ENCODE results near the gene ITFG1. TPM values are rescaled to one million over a fixed set of nuclear protein-coding genes. Genes with fewer than 3 reads are reported as not detected.
"Not testable (repeated sequence)": the region's sequence is repeated elsewhere in the genome, so short reads cannot be mapped to it uniquely, and the experiment has no call there.

ITFG1 gene
- total and polyA plus RNA-seq, 7 experiments from 2014 or later: 20.8 to 34.3 (median 25.2) TPM

- ATAC-seq: no peak
- intact Hi-C loops (cut with micrococcal nuclease): no loop called here
- DNase-seq: no peak
- no peak overlapping the region for H3K27ac Mint-ChIP-seq
- peaks cover 0 to 2% (median 0%) of the 10 kb centered on the region in 7 donors for H3K4me1 Mint-ChIP-seq
- H3K36me3 Mint-ChIP-seq: peaks cover 11 to 61% (median 54%) of the 10 kb centered on the region in 5 donors
- H3K4me3 Mint-ChIP-seq: no peak overlapping the region
- H3K27me3 ChIP-seq (ENCODE audit: control insufficient read depth in 2 of 2, insufficient read depth in 2 of 2, low read length in 2 of 2): no peaks in the 10 kb centered on the region
- H3K9me3 Mint-ChIP-seq: peaks cover 0 to 5% (median 0%) of the 10 kb centered on the region in 11 donors
- H3K4me1 ChIP-seq (ENCODE audit: control insufficient read depth in 2 of 2, insufficient read depth in 2 of 2, low read length in 2 of 2): no peaks in the 10 kb centered on the region
- no peaks in the 10 kb centered on the region for H3K9me3 ChIP-seq (ENCODE audit: control insufficient read depth in 2 of 3, low read length in 3 of 3)
- peaks cover 0 to 7% (median 0%) of the 10 kb centered on the region in 3 experiments for H3K36me3 ChIP-seq (ENCODE audit: control insufficient read depth in 2 of 3, insufficient read depth in 3 of 3, low read length in 3 of 3)
- ChIA-PET POLR2A (no interaction called here), CTCF (no interaction called here)
- no peak overlapping the region for H3K27ac ChIP-seq (ENCODE audit: low read depth, low read length)
- no peak overlapping the region for H3K4me3 ChIP-seq (ENCODE audit: low read length)
- no peaks in the 10 kb centered on the region for H3K27me3 Mint-ChIP-seq
These were observed 94.6 kb downstream of the ITFG1 start for GRCh38 chr16:47366228-47366627.

DNA sequence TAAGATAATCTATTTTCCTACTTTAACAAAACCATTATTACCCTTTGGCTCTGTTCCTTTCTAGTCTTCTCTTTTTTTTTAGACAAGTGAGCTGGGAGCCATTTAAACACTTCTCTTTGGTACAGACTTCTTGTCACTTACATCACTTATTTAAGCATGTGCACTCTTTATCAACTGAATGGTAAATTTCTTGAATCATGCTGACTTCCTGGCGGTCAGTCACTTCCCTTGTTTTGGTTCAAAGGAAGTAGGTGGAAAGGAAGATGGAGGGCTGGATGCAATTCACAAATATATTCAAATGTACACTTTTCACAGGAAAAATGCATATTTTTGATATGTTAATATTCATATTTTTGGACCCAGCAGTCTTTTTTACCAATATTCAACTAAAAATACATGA is 97.1 kb downstream of the ITFG1 start:
- ChIA-PET POLR2A (no interaction called here), CTCF (no interaction called here)
- intact Hi-C loops (cut with micrococcal nuclease): no loop called here

DNA sequence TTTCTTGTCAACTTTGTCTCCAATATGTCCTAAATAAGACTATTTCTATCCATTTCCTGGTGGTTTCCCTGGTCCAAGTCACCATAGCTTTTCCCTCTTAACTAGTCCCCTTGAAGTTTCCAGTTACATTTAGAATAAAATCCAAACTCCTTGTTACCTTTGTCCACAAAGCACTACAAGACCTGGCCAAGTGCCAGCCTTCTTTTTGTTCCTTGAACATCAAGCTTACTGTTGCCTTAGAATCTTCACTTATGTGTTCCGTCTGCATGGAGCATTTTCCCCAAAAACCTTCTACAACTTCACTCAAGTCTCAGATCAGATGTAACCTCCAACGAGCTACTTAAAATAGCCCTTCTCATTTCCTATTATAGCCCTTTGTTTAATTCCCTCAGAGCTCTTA is 101.4 kb downstream of the ITFG1 start:
- no peak for DNase-seq
- H3K9me3 ChIP-seq (ENCODE audit: control insufficient read depth in 2 of 3, low read length in 3 of 3): no peaks in the 10 kb centered on the region
- H3K27ac Mint-ChIP-seq: no peak overlapping the region
- H3K36me3 Mint-ChIP-seq: peaks cover 4 to 62% (median 49%) of the 10 kb centered on the region in 5 donors
- H3K4me3 Mint-ChIP-seq: no peak overlapping the region
- H3K4me1 Mint-ChIP-seq: peaks cover 0 to 2% (median 0%) of the 10 kb centered on the region in 7 donors
- peaks cover 0 to 4% (median 0%) of the 10 kb centered on the region in 3 experiments for H3K36me3 ChIP-seq (ENCODE audit: control insufficient read depth in 2 of 3, insufficient read depth in 3 of 3, low read length in 3 of 3)
- POLR2A ChIA-PET: no interaction called here
- no peaks in the 10 kb centered on the region for H3K27me3 ChIP-seq (ENCODE audit: control insufficient read depth in 2 of 2, insufficient read depth in 2 of 2, low read length in 2 of 2)
- CTCF ChIA-PET: interaction anchor here (0.6 kb wide), 2 partner anchors 28 to 578 kb away, joined by 3 read pairs; no protein-coding TSS in a partner anchor
- intact Hi-C loops (cut with micrococcal nuclease): no loop called here
- no peak overlapping the region for H3K27ac ChIP-seq (ENCODE audit: low read depth, low read length)
- H3K4me1 ChIP-seq (ENCODE audit: control insufficient read depth in 2 of 2, insufficient read depth in 2 of 2, low read length in 2 of 2): no peaks in the 10 kb centered on the region
- peaks cover 0 to 20% (median 5%) of the 10 kb centered on the region in 11 donors for H3K9me3 Mint-ChIP-seq
- no peaks in the 10 kb centered on the region for H3K27me3 Mint-ChIP-seq
- H3K4me3 ChIP-seq (ENCODE audit: low read length): no peak overlapping the region
- no peak for ATAC-seq

More for the DNA sequence above, 97.1 kb downstream of the ITFG1 start:
- H3K9me3 ChIP-seq (ENCODE audit: control insufficient read depth in 2 of 3, low read length in 3 of 3): no peaks in the 10 kb centered on the region
- no peaks in the 10 kb centered on the region for H3K36me3 ChIP-seq (ENCODE audit: control insufficient read depth in 2 of 3, insufficient read depth in 3 of 3, low read length in 3 of 3)
- ATAC-seq (no peak), DNase-seq (no peak)
- Mint-ChIP-seq H3K9me3 (peaks cover 0 to 5% (median 0%) of the 10 kb centered on the region in 11 donors), H3K4me1 (peaks cover 0 to 2% (median 0%) of the 10 kb centered on the region in 7 donors), H3K4me3 (no peak overlapping the region), H3K27ac (no peak overlapping the region), H3K36me3 (peaks cover 3 to 61% (median 52%) of the 10 kb centered on the region in 5 donors), H3K27me3 (no peaks in the 10 kb centered on the region)
- no peaks in the 10 kb centered on the region for H3K27me3 ChIP-seq (ENCODE audit: control insufficient read depth in 2 of 2, insufficient read depth in 2 of 2, low read length in 2 of 2)
- no peaks in the 10 kb centered on the region for H3K4me1 ChIP-seq (ENCODE audit: control insufficient read depth in 2 of 2, insufficient read depth in 2 of 2, low read length in 2 of 2)
- H3K4me3 ChIP-seq (ENCODE audit: low read length): no peak overlapping the region
- no peak overlapping the region for H3K27ac ChIP-seq (ENCODE audit: low read depth, low read length)

DNA sequence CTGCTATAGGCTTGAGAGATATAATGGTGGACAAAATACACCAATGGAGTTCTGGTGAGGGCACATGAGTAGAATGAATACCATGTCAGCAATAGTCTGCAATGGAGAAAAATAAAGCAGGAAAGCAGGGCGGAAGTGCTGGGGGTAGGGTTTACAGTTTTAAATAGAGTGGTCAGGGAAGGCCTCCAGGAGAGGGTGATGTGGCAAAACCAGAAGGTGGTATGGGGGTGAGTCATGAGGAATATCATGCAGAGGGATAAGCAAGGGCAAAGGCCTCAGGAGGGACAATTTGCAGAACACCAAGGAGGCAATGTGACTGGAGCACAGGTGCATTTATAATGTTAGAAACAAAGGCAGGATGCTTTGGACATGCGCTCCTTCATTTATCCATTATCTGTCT is 102.0 kb downstream of the ITFG1 start:
- ChIA-PET POLR2A (no interaction called here), CTCF (no interaction called here)
- H3K9me3 Mint-ChIP-seq: peaks cover 0 to 27% (median 8%) of the 10 kb centered on the region in 11 donors
- DNase-seq (no peak), ATAC-seq (no peak)
- peaks cover 8 to 66% (median 54%) of the 10 kb centered on the region in 5 donors for H3K36me3 Mint-ChIP-seq
- no peak overlapping the region for H3K4me3 Mint-ChIP-seq
- no peak overlapping the region for H3K27ac Mint-ChIP-seq
- Histone ChIP-seq H3K9me3 (ENCODE audit: control insufficient read depth in 2 of 3, low read length in 3 of 3) (no peaks in the 10 kb centered on the region), H3K4me1 (ENCODE audit: control insufficient read depth in 2 of 2, insufficient read depth in 2 of 2, low read length in 2 of 2) (no peaks in the 10 kb centered on the region), H3K27ac (ENCODE audit: low read depth, low read length) (no peak overlapping the region), H3K4me3 (ENCODE audit: low read length) (no peak overlapping the region), H3K27me3 (ENCODE audit: control insufficient read depth in 2 of 2, insufficient read depth in 2 of 2, low read length in 2 of 2) (no peaks in the 10 kb centered on the region), H3K36me3 (ENCODE audit: control insufficient read depth in 2 of 3, insufficient read depth in 3 of 3, low read length in 3 of 3) (peaks cover 0 to 9% (median 0%) of the 10 kb centered on the region in 3 experiments)
- peaks cover 0 to 2% (median 0%) of the 10 kb centered on the region in 7 donors for H3K4me1 Mint-ChIP-seq
- H3K27me3 Mint-ChIP-seq: no peaks in the 10 kb centered on the region
- intact Hi-C loops (cut with micrococcal nuclease): no loop called here

GRCh38 chr16:47349029-47349428 is 111.8 kb downstream of the ITFG1 start:
- POLR2A ChIA-PET; H3K4me1 Mint-ChIP-seq; H3K27ac ChIP-seq (ENCODE audit: low read depth, low read length); CTCF ChIA-PET; intact Hi-C loops (cut with micrococcal nuclease); H3K4me3 Mint-ChIP-seq; H3K27me3 Mint-ChIP-seq; H3K27ac Mint-ChIP-seq; H3K27me3 ChIP-seq (ENCODE audit: control insufficient read depth in 2 of 2, insufficient read depth in 2 of 2, low read length in 2 of 2); H3K4me3 ChIP-seq (ENCODE audit: low read length); ATAC-seq; H3K4me1 ChIP-seq (ENCODE audit: control insufficient read depth in 2 of 2, insufficient read depth in 2 of 2, low read length in 2 of 2); H3K36me3 ChIP-seq (ENCODE audit: control insufficient read depth in 2 of 3, insufficient read depth in 3 of 3, low read length in 3 of 3); DNase-seq; H3K9me3 ChIP-seq (ENCODE audit: control insufficient read depth in 2 of 3, low read length in 3 of 3): not testable (repeated sequence)
- Mint-ChIP-seq H3K36me3 (peaks cover 39 to 87% (median 74%) of the 10 kb centered on the region in 5 donors), H3K9me3 (peaks cover 12 to 85% (median 39%) of the 10 kb centered on the region in 11 donors)

GRCh38 chr16:47347021-47347696 is 113.7 kb downstream of the ITFG1 start:
- H3K4me1 ChIP-seq (ENCODE audit: control insufficient read depth in 2 of 2, insufficient read depth in 2 of 2, low read length in 2 of 2); CTCF ChIA-PET; POLR2A ChIA-PET; H3K27ac ChIP-seq (ENCODE audit: low read depth, low read length); H3K27me3 Mint-ChIP-seq; intact Hi-C loops (cut with micrococcal nuclease); H3K27ac Mint-ChIP-seq; H3K4me3 ChIP-seq (ENCODE audit: low read length); ATAC-seq; DNase-seq; H3K9me3 ChIP-seq (ENCODE audit: control insufficient read depth in 2 of 3, low read length in 3 of 3); H3K36me3 ChIP-seq (ENCODE audit: control insufficient read depth in 2 of 3, insufficient read depth in 3 of 3, low read length in 3 of 3); H3K27me3 ChIP-seq (ENCODE audit: control insufficient read depth in 2 of 2, insufficient read depth in 2 of 2, low read length in 2 of 2); H3K4me1 Mint-ChIP-seq; H3K4me3 Mint-ChIP-seq: not testable (repeated sequence)
- H3K36me3 Mint-ChIP-seq: peaks cover 39 to 82% (median 69%) of the 10 kb centered on the region in 5 donors
- peaks cover 12 to 75% (median 39%) of the 10 kb centered on the region in 11 donors for H3K9me3 Mint-ChIP-seq

GRCh38 chr16:47342055-47342454 is 118.8 kb downstream of the ITFG1 start:
- ChIA-PET CTCF (no interaction called here), POLR2A (no interaction called here)
- no peaks in the 10 kb centered on the region for H3K4me1 ChIP-seq (ENCODE audit: control insufficient read depth in 2 of 2, insufficient read depth in 2 of 2, low read length in 2 of 2)
- Mint-ChIP-seq H3K27me3 (no peaks in the 10 kb centered on the region), H3K4me1 (peaks cover 0 to 6% (median 0%) of the 10 kb centered on the region in 7 donors), H3K27ac (no peak overlapping the region), H3K9me3 (peaks cover 10 to 70% (median 35%) of the 10 kb centered on the region in 11 donors), H3K36me3 (peaks cover 18 to 84% (median 72%) of the 10 kb centered on the region in 5 donors), H3K4me3 (no peak overlapping the region)
- no peak for DNase-seq
- peaks cover 0 to 8% (median 6%) of the 10 kb centered on the region in 3 experiments for H3K9me3 ChIP-seq (ENCODE audit: control insufficient read depth in 2 of 3, low read length in 3 of 3)
- no peak overlapping the region for H3K4me3 ChIP-seq (ENCODE audit: low read length)
- H3K36me3 ChIP-seq (ENCODE audit: control insufficient read depth in 2 of 3, insufficient read depth in 3 of 3, low read length in 3 of 3): no peaks in the 10 kb centered on the region
- H3K27ac ChIP-seq (ENCODE audit: low read depth, low read length): no peak overlapping the region
- intact Hi-C loops (cut with micrococcal nuclease): no loop called here
- H3K27me3 ChIP-seq (ENCODE audit: control insufficient read depth in 2 of 2, insufficient read depth in 2 of 2, low read length in 2 of 2): no peaks in the 10 kb centered on the region
- no peak for ATAC-seq
